Suprapubic skin (tissue), 3 donors: ENCODE measurements around the gene SF3A1.

Source experiments
- POLR2AphosphoS5 ChIP-seq, 3 donors: sonication (generic); formaldehyde crosslinking; IDR thresholded peaks; one replicate each; pipeline ENCODE4 v1.6.1; 2017; ENCODE audit warnings: antibody characterized with exemption in 3 of 3
- TF ChIP-seq, protein P1 (sequence below), 2 donors: fragments of 200-600 bp in 1 of 2; fragments of 450-650 bp in 1 of 2; sonication (generic) in 1 of 2; IDR thresholded peaks; one replicate each; pipeline ENCODE4 v1.5.1; 2016 to 2019; ENCODE audit warnings: antibody characterized with exemption in 2 of 2, mild to moderate bottlenecking in 1 of 2, moderate library complexity in 1 of 2

DNA sequence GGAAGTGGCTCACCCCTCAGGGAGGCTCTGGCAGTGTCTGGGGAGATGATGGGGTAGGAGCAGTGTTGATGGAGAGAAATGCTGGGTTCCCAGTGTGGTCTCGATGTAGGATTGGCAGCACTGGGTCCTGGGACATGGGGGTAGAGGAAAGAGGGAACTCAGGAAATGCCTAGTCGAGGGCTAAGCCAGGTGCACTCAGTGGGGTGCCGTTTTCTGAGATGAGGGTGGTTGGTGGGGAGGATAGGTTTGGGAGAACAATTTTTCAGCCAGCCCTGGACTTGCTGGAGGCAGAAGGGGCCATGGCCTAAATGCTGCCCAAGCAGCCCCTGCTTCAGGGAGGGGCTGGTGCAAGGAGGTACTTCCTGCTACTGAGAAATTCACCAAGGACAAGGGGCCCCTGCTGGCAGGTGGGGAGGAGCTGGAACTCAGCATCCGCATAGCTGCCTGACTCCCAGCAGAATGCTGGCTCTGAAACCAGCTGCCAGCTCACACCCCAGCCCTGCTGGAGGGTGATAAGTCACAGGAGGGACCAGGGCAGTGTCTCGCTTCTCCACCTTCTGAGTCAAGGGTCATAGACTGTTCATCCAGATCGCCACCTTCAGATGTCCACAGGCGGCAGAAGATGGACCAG is 6.1 kb upstream of the SF3A1 start:
- TF ChIP-seq, protein P1, sequence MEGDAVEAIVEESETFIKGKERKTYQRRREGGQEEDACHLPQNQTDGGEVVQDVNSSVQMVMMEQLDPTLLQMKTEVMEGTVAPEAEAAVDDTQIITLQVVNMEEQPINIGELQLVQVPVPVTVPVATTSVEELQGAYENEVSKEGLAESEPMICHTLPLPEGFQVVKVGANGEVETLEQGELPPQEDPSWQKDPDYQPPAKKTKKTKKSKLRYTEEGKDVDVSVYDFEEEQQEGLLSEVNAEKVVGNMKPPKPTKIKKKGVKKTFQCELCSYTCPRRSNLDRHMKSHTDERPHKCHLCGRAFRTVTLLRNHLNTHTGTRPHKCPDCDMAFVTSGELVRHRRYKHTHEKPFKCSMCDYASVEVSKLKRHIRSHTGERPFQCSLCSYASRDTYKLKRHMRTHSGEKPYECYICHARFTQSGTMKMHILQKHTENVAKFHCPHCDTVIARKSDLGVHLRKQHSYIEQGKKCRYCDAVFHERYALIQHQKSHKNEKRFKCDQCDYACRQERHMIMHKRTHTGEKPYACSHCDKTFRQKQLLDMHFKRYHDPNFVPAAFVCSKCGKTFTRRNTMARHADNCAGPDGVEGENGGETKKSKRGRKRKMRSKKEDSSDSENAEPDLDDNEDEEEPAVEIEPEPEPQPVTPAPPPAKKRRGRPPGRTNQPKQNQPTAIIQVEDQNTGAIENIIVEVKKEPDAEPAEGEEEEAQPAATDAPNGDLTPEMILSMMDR (IDR thresholded peaks at IDR 0.05) = no peak
- TF ChIP-seq POLR2AphosphoS5 (IDR thresholded peaks at IDR 0.05) = no peak
